ENCODE data around the gene DBI.

DNA sequence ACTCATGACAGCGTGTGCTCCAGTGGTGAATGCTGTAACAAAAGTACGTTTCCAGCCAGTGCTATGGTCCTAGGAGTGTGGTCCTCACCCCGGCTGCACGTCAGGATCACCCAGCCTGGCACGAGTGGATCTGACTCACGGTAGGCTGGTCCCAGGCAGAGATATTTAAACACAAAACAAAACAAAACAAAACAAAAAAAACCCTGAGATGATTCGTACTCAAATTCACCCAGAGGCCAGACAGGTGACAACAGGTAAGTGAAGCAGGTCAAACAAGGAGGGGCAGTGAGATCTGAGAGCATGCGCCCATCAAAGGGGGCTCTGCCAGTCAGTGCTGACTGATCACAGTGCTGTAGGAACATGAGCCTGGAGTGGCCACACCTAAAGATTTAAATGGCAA, 43.3 kb upstream of the DBI start:
- TF ChIP-seq CTCF (IDR thresholded peaks at IDR 0.05) (no peak), POLR2A (IDR thresholded peaks at IDR 0.05) (no peak)

Data from right lobe of liver (tissue), 4 donors.